Sigmoid colon (tissue), 7 donors: ENCODE results near the gene GALT. TPM values are rescaled to one million over a fixed set of nuclear protein-coding genes. Genes with fewer than 3 reads are reported as not detected.

ENCODE experiments used
- DNase-seq: peaks from one replicate; pipeline ENCODE4 v3.0.0-alpha.2; 2019
- H3K27ac ChIP-seq, 4 donors: fragments of 200-600 bp; sonication (generic); one replicate each; pipeline ENCODE4 v1.5.1; 2016 to 2019; ENCODE audit warnings: mild to moderate bottlenecking in 1 of 4
- H3K27me3 ChIP-seq, 3 donors: fragments of 200-600 bp; sonication (generic); one replicate each; pipeline ENCODE4 v1.5.1; 2019; ENCODE audit warnings: mild to moderate bottlenecking in 1 of 3
- H3K36me3 ChIP-seq, 4 donors: fragments of 200-600 bp; sonication (generic); one replicate each; pipeline ENCODE4 v1.5.1; 2016 to 2019
- H3K4me1 ChIP-seq, 4 donors: fragments of 200-600 bp; sonication (generic); one replicate each; pipeline ENCODE4 v1.5.1; 2017 to 2019
- H3K4me3 ChIP-seq, 4 donors: fragments of 200-600 bp; sonication (generic); one replicate each; pipeline ENCODE4 v1.5.1; 2017 to 2019; ENCODE audit warnings: mild to moderate bottlenecking in 2 of 4, moderate library complexity in 1 of 4
- H3K9me3 ChIP-seq, 4 donors: fragments of 200-600 bp in 3 of 4; sonication (generic) in 3 of 4; one replicate each; pipeline versions ENCODE4 v1.5.1 to v1.6.1; 2013 to 2019
- EP300 ChIP-seq, 4 donors: sonication (generic); formaldehyde crosslinking; IDR thresholded peaks; one replicate each; pipeline ENCODE4 v1.6.1; 2017; ENCODE audit warnings: antibody characterized with exemption in 4 of 4
- POLR2A ChIP-seq, 2 donors: fragments of 450-650 bp; IDR thresholded peaks; one replicate each; pipeline ENCODE4 v1.6.1; 2016; ENCODE audit warnings: antibody characterized with exemption in 2 of 2, mild to moderate bottlenecking in 2 of 2, moderate library complexity in 2 of 2
- POLR2AphosphoS5 ChIP-seq, 4 donors: sonication (generic); formaldehyde crosslinking; IDR thresholded peaks; one replicate each; pipeline ENCODE4 v1.6.1; 2017; ENCODE audit warnings: antibody characterized with exemption in 4 of 4
- WGBS, 2 donors: extraction: QIAGEN DNeasy Blood & Tissue Kit; methylation state at CpG; one replicate each; pipeline ENCODE4 v1.1.7; 2013; 5-methylcytosine and 5-hydroxymethylcytosine counted together
- intact Hi-C: fragments of 100-400 bp; cut with DNase I; formaldehyde crosslinking; loops from one replicate; pipeline ENCODE4 v1.15.1; 2023
- polyA plus RNA-seq, 3 donors: library from polyadenylated mRNA; stranded (reverse); fragments of 200-250 nt; gene quantifications; one replicate each; pipeline ENCODE4 v1.2.3, GENCODE V29; 2013
- total RNA-seq, 4 donors: library from RNA; depleted of rRNA; stranded (reverse); fragments of >200 nt; gene quantifications; one replicate each; pipeline ENCODE4 v1.1.0, GENCODE V29; 2016
- TF ChIP-seq, protein P1 (sequence below), 4 experiments: fragments of 450-650 bp in 3 of 4; fragments of 200-600 bp in 1 of 4; IDR thresholded peaks; one replicate each; pipeline ENCODE4 v1.5.1; 2016 to 2019; ENCODE audit warnings: antibody characterized with exemption in 4 of 4, mild to moderate bottlenecking in 3 of 4, moderate library complexity in 2 of 4
- donor health status: healthy with polysubstance abuse.
- donor health status: Bipolar disorder and iron deficiency.
- donor health status: healthy.

Gene GALT
- total and polyA plus RNA-seq, 7 donors, result 15.6 to 51.0 (median 33.1) TPM

DNA sequence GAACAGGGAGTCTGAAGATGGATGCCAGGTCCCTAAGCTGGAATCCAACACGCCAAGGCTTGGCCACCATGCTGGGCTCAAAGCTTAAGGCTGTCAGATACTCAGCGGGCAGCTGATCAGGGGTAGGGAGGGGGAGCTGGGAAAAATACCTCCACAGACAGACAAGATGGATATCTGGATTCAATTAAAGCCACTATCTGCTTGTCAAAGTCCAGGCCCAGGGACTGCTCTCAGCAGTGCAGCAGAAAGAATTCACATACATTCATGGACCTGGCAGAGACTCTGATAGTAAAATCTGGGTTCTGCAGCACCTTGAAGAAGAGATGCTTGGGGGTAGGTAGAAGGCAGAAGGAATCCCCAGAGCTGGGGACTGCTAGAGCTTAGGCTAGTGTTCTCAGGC, 31.3 kb upstream of the GALT start:
- H3K27ac ChIP-seq, result no peak overlapping the region
- TF ChIP-seq, protein P1, sequence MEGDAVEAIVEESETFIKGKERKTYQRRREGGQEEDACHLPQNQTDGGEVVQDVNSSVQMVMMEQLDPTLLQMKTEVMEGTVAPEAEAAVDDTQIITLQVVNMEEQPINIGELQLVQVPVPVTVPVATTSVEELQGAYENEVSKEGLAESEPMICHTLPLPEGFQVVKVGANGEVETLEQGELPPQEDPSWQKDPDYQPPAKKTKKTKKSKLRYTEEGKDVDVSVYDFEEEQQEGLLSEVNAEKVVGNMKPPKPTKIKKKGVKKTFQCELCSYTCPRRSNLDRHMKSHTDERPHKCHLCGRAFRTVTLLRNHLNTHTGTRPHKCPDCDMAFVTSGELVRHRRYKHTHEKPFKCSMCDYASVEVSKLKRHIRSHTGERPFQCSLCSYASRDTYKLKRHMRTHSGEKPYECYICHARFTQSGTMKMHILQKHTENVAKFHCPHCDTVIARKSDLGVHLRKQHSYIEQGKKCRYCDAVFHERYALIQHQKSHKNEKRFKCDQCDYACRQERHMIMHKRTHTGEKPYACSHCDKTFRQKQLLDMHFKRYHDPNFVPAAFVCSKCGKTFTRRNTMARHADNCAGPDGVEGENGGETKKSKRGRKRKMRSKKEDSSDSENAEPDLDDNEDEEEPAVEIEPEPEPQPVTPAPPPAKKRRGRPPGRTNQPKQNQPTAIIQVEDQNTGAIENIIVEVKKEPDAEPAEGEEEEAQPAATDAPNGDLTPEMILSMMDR (IDR thresholded peaks at IDR 0.05), result no peak
- no peak for TF ChIP-seq POLR2AphosphoS5 (IDR thresholded peaks at IDR 0.05)
- TF ChIP-seq EP300 (IDR thresholded peaks at IDR 0.05), result no peak
- no peak for TF ChIP-seq POLR2A (IDR thresholded peaks at IDR 0.05)
- H3K27me3 ChIP-seq, result no peaks in the 10 kb centered on the region
- 92 to 94% methylated on average over 2 of the region's 2 CpGs for WGBS, 2 donors
- no peak overlapping the region for H3K4me3 ChIP-seq
- DNase-seq, result no peak
- intact Hi-C loops, result no loop called here
- peaks cover 0 to 35% (median 31%) of the 10 kb centered on the region in 4 donors for H3K4me1 ChIP-seq
- peaks cover 14 to 51% (median 33%) of the 10 kb centered on the region in 4 donors for H3K36me3 ChIP-seq
- no peaks in the 10 kb centered on the region for H3K9me3 ChIP-seq

- intact Hi-C loops, result no loop called here
- Histone ChIP-seq H3K27me3 (peaks cover 23 to 37% (median 34%) of the 10 kb centered on the region in 3 donors), H3K4me1 (peaks cover 0 to 30% (median 23%) of the 10 kb centered on the region in 4 donors), H3K9me3 (no peaks in the 10 kb centered on the region), H3K4me3 (peak within 1 kb of the TSS; percentile 70 to 95 (median 82)), H3K27ac (peak within 1 kb of the TSS; percentile 47 to 71 (median 62)), H3K36me3 (peaks cover 9 to 32% (median 22%) of the 10 kb centered on the region in 4 donors)
- peak; percentile 98 for DNase-seq
- 4% methylated on average over 43 of the region's 43 CpGs for WGBS, 2 donors
- TF ChIP-seq, protein P1 (IDR thresholded peaks at IDR 0.05), result no peak
- TF ChIP-seq EP300 (IDR thresholded peaks at IDR 0.05) (no peak), POLR2A (IDR thresholded peaks at IDR 0.05) (peak in 1 of 2 donors; percentile 21), POLR2AphosphoS5 (IDR thresholded peaks at IDR 0.05) (peak in 3 of 4 donors; percentile 63 to 83 (median 82))
Measured at GRCh38 chr9:34620061-34620994, 26.1 kb upstream of the GALT start, which contains the start of gene DCTN3. Gene DCTN3 (minus strand): TSS chr9:34620495. CDS start chr9:34620464, 31 bp downstream.

- H3K27me3 ChIP-seq, result peaks cover 45 to 70% (median 65%) of the 10 kb centered on the region in 3 donors
- peaks cover 0 to 36% (median 26%) of the 10 kb centered on the region in 4 donors for H3K4me1 ChIP-seq
- WGBS, 2 donors, result 8 to 21% methylated on average over 63 of the region's 63 CpGs
- DNase-seq, result peak; percentile 71
- intact Hi-C loops, result no loop called here
- H3K9me3 ChIP-seq, result no peaks in the 10 kb centered on the region
- no peaks in the 10 kb centered on the region for H3K36me3 ChIP-seq
- H3K27ac ChIP-seq, result no peak overlapping the region
- TF ChIP-seq POLR2A (IDR thresholded peaks at IDR 0.05) (no peak), EP300 (IDR thresholded peaks at IDR 0.05) (no peak), POLR2AphosphoS5 (IDR thresholded peaks at IDR 0.05) (no peak)
- TF ChIP-seq, protein P1 (IDR thresholded peaks at IDR 0.05), result no peak
- H3K4me3 ChIP-seq, result no peak overlapping the region
Measured at GRCh38 chr9:34623374-34624235, 22.9 kb upstream of the GALT start.

- H3K4me3 ChIP-seq, result no peak overlapping the region
- no peaks in the 10 kb centered on the region for H3K36me3 ChIP-seq
- TF ChIP-seq EP300 (IDR thresholded peaks at IDR 0.05) (no peak), POLR2A (IDR thresholded peaks at IDR 0.05) (no peak), POLR2AphosphoS5 (IDR thresholded peaks at IDR 0.05) (no peak)
- TF ChIP-seq, protein P1 (IDR thresholded peaks at IDR 0.05), result no peak
- intact Hi-C loops, result no loop called here
- peaks cover 55 to 80% (median 75%) of the 10 kb centered on the region in 3 donors for H3K27me3 ChIP-seq
- no peak overlapping the region for H3K27ac ChIP-seq
- H3K4me1 ChIP-seq, result peaks cover 0 to 37% (median 29%) of the 10 kb centered on the region in 4 donors
- WGBS, 2 donors, result 18 to 28% methylated on average over 39 of the region's 39 CpGs
- H3K9me3 ChIP-seq, result no peaks in the 10 kb centered on the region
- no peak for DNase-seq
Measured at GRCh38 chr9:34624475-34625185, 21.8 kb upstream of the GALT start.
